Activated CD4-positive, alpha-beta memory T cell treated with anti-CD3 and anti-CD28 coated beads, Interleukin-2, amount 10 ng/mL, durations not matched to agents 7 days and 5 days (primary cell): ENCODE measurements around the gene CCDC9B. TPM values are rescaled to one million over a fixed set of nuclear protein-coding genes. Genes with fewer than 3 reads are reported as not detected.

Experiments used
- CTCF ChIA-PET: fragments of 350-600 bp; sonication (Branson Sonifier 250); formaldehyde crosslinking; loops from one replicate; lab custom pipeline; 2021; ENCODE audit warnings: antibody characterized with exemption, inconsistent platforms; lab: Charles Lee
- POLR2A ChIA-PET: fragments of 350-600 bp; sonication (Branson Sonifier 250); formaldehyde crosslinking; loops from one replicate; lab custom pipeline; 2021; ENCODE audit warnings: antibody characterized with exemption; lab: Charles Lee
- DNase-seq: peaks from one replicate; pipeline ENCODE4 v3.0.0-alpha.2; 2020
- H3K27ac Mint-ChIP-seq: one replicate; pipeline ENCODE4 v1.8.0; 2021; ENCODE audit warnings: mild to moderate bottlenecking, mixed read lengths
- H3K27me3 Mint-ChIP-seq: one replicate; pipeline ENCODE4 v1.8.0; 2021; ENCODE audit warnings: mixed read lengths
- H3K36me3 Mint-ChIP-seq: one replicate; pipeline ENCODE4 v1.8.0; 2021; ENCODE audit warnings: low read depth, mixed read lengths
- H3K4me1 Mint-ChIP-seq: one replicate; pipeline ENCODE4 v1.8.0; 2021; ENCODE audit warnings: mixed read lengths
- H3K4me3 Mint-ChIP-seq: one replicate; pipeline ENCODE4 v1.8.0; 2021; ENCODE audit warnings: mild to moderate bottlenecking, mixed read lengths
- H3K9me3 Mint-ChIP-seq: one replicate; pipeline ENCODE4 v1.8.0; 2021; ENCODE audit warnings: mixed read lengths
- total RNA-seq, 2 experiments: library from RNA; stranded (reverse); gene quantifications; one replicate each; pipeline ENCODE4 v1.2.3, GENCODE V29; 2021

CCDC9B gene
- total RNA-seq, 2 experiments from 2014 or later, result 2.0 to 2.6 TPM

DNA sequence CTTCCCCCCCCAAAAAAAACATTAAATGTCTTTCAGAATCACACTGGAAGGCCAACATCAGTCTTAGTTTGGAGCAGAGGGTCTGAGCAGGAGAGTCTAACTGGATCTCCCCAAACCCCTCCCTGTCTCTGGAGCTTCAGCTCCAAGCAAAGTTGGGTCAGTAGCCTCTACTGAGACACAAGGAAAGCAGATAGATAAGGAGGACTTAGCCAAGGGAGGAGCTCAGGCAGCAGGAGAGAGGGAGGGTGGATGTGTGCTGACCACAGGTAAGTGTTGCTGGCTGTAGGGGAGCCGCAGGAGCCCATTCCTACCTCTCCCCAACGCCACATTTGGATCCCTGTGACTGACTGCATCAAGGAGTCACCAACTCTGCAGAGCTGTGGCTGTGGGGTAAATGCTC lies 40.0 kb downstream of the CCDC9B start:
- no peak overlapping the region for H3K4me3 Mint-ChIP-seq
- DNase-seq, result no peak
- peaks cover 14% of the 10 kb centered on the region for H3K4me1 Mint-ChIP-seq
- H3K9me3 Mint-ChIP-seq, result no peaks in the 10 kb centered on the region
- H3K27ac Mint-ChIP-seq, result no peak overlapping the region
- H3K27me3 Mint-ChIP-seq, result no peaks in the 10 kb centered on the region
- CTCF ChIA-PET, result interaction anchor here (1.0 to 1.6 kb wide), 4 partner anchors 10 to 26 kb away, joined by 3 to 4 read pairs (median 4); no protein-coding TSS in a partner anchor
- H3K36me3 Mint-ChIP-seq, result peaks cover 74% of the 10 kb centered on the region
- POLR2A ChIA-PET, result interaction anchor here (0.9 kb wide), 1 partner anchor 8 kb away, joined by 3 read pairs; no protein-coding TSS in a partner anchor

DNA sequence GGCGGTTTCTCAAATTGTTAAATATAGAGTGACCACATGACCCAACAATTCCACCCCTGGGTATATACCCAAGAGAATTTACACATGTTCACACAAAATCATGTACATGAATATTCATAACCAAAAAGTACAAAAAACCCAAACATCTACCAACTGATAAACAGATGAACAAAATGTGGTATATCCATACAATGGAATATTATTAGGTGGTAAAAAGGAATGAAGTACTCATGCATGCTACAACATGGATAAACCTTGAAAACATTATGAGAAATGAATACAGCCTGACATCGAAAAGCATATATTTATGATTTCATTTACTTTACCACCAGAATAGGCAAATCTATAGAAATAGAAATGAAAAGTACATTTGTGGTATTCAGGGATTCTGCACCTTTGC lies 40.4 kb downstream of the CCDC9B start:
- ChIA-PET POLR2A (no interaction called here), CTCF (interaction anchor here (1.5 kb wide), 1 partner anchor 21 kb away, joined by 4 read pairs; no protein-coding TSS in a partner anchor)

DNA sequence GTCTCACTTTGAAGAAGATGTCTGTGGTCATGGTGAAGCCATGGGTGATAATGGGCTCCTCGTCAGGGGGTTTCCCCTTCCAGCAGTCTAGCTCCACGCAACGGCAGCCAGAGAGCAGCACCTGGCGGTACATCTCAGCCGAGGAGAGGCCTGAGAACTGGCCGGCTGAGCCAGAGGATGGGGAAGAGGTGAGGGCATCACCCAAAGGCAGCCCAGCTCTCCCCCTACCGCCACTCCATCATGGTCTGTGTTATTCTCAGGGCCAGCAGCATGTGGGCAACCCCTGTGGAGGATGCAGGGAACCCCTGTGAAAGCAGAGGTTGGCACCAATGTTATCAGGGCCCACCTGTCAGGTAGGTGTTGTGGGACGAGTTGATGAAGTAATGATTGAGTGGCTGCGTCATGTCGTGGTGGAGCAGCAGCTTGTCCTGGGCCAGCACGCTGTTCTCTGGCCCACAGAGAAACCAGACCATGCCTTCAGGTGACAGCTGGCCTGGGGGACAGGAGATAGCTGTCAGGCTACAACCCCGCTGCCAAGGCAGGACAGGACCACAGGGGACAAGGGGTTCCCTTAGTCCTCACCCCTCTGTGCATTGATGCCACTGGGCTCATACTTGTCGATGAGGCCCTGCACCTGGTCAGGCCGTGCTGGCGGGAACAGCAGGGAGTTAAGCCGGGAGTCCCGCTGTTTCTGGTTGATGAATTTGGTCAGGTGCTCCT lies 42.4 kb downstream of the CCDC9B start:
- Mint-ChIP-seq H3K9me3 (no peaks in the 10 kb centered on the region), H3K27ac (no peak overlapping the region), H3K36me3 (peaks cover 62% of the 10 kb centered on the region), H3K27me3 (no peaks in the 10 kb centered on the region), H3K4me3 (no peak overlapping the region), H3K4me1 (no peaks in the 10 kb centered on the region)
- ChIA-PET POLR2A (interaction anchor here (1.0 kb wide), 1 partner anchor 10 kb away, joined by 3 read pairs; no protein-coding TSS in a partner anchor), CTCF (no interaction called here)
- no peak for DNase-seq

More for the DNA sequence above, 40.4 kb downstream of the CCDC9B start:
- Mint-ChIP-seq H3K4me3 (no peak overlapping the region), H3K4me1 (peaks cover 10% of the 10 kb centered on the region), H3K27ac (no peak overlapping the region), H3K27me3 (no peaks in the 10 kb centered on the region), H3K36me3 (peaks cover 74% of the 10 kb centered on the region), H3K9me3 (no peaks in the 10 kb centered on the region)
- DNase-seq, result no peak

DNA sequence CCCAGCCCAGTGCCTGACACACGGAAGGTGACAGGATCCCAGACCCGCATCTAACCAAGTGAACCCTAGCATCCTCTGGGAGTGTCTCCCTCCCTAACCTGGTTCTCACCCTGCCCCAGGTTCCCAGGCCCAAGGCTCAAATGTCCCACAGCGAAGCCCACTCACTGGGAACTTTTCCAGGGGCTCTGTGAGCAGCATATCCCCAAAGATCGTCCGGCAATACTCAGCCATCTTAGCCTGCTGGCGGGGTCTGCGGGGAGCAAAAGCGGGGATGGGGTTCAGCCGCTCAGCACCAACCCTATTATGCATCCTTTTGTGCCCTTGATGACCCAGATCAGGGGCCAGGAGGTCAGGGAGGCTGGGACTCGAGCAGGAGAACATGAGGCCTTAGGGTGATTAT lies 43.4 kb downstream of the CCDC9B start:
- no peak overlapping the region for H3K4me3 Mint-ChIP-seq
- CTCF ChIA-PET, result no interaction called here
- H3K27me3 Mint-ChIP-seq, result no peaks in the 10 kb centered on the region
- no peak overlapping the region for H3K27ac Mint-ChIP-seq
- no peaks in the 10 kb centered on the region for H3K4me1 Mint-ChIP-seq
- POLR2A ChIA-PET, result no interaction called here
- H3K36me3 Mint-ChIP-seq, result peaks cover 53% of the 10 kb centered on the region
- no peak for DNase-seq
- H3K9me3 Mint-ChIP-seq, result no peaks in the 10 kb centered on the region

DNA sequence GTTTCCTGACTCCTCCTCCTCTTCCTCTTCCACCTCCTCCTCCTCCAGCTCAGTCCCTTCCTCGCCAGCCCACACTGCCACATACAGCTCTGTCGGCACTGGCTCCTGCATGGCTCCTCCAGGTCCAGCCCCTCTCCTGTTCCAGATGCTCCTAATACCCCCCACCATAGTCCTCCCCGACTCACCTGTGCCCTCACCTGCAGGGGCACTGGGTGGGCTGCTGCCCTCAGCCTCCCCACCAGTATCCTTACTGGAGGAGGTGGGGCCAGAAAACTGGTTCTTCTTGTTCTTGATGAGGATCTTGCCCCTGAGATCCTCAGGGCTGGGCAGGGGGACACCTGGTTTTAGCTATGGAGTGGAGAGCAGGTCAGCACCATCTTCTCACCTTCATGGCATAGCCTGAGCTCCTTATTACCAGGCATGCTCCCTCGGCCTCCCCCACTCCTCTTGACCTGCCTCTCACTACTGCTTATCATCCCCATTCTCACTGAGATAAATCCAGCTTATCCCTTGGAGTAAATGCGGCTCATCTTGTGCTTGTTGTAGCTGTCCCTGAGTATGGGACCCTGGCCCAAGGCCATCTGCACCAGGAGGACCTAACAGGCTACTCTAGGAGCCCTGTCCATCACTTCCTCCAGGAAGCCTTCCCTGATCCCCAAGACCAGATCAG lies 44.0 kb downstream of the CCDC9B start:
- no peak for DNase-seq
- H3K4me3 Mint-ChIP-seq, result no peak overlapping the region
- ChIA-PET POLR2A (no interaction called here), CTCF (interaction anchor here (1.1 kb wide), 1 partner anchor 18 kb away, joined by 3 read pairs; no protein-coding TSS in a partner anchor)
- no peaks in the 10 kb centered on the region for H3K9me3 Mint-ChIP-seq
- no peaks in the 10 kb centered on the region for H3K4me1 Mint-ChIP-seq
- H3K27me3 Mint-ChIP-seq, result no peaks in the 10 kb centered on the region
- H3K36me3 Mint-ChIP-seq, result peaks cover 48% of the 10 kb centered on the region
- H3K27ac Mint-ChIP-seq, result no peak overlapping the region

DNA sequence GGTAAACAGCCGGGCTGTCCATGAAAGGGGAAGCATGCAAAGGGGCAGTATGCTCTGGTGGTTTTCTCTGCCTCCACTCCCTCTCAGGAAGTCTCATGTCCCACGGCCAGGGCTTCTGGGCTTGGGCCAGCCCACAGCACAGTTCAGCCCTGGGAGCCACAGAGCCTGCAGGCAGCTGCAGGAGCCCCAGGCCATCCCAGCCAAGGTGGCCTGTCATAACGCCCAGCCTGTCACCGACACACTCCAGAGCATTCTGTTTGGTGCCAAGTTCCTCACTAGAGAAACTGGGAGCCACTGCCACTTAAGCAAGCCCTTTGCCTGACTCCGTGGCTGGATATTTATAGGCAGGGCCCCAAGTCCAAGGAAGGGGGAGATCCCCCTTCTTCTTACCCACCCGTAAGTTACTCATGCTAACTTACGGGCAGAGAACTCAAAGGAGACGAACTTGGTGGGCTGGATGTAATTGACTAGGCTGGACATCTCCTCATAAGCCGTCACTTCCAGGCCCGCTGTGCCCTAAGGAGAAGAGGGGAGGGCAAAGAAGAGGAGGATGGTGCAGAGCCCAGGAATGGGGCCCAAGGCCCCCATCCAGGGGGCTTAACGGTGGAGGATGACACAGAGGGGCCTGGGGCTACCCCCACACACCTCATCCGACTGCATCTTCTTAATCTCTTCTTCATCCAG lies 44.7 kb downstream of the CCDC9B start:
- no peak overlapping the region for H3K27ac Mint-ChIP-seq
- POLR2A ChIA-PET, result no interaction called here
- CTCF ChIA-PET, result interaction anchor here (1.0 to 1.1 kb wide), 2 partner anchors 17 to 21 kb away, joined by 3 read pairs; no protein-coding TSS in a partner anchor

DNA sequence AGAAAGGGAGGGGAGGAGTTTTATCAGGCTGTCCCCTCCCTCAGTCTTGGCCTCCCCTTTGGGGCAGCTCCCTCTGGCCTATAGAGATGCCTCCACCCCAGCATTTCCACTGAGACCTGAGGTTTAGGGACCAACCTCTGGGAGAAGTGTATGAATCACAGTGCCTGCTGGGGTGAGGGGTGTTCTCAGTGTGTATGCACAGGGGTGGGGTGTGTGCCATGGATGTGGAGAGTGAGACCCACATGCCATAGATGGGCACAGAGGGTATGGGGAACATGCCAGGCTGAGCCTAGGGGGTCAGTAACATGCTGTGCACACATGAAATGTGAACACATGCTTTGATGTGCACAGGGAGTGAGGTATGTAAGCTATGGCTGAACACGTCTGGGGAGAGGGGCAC lies 45.4 kb downstream of the CCDC9B start:
- no peak overlapping the region for H3K4me3 Mint-ChIP-seq
- POLR2A ChIA-PET, result interaction anchor here (1.2 kb wide), 1 partner anchor 13 kb away, joined by 6 read pairs; the partner anchor contains the start of gene PLCB2
- H3K4me1 Mint-ChIP-seq, result no peaks in the 10 kb centered on the region
- no peak overlapping the region for H3K27ac Mint-ChIP-seq
- DNase-seq, result no peak
- H3K9me3 Mint-ChIP-seq, result no peaks in the 10 kb centered on the region
- H3K27me3 Mint-ChIP-seq, result no peaks in the 10 kb centered on the region
- peaks cover 38% of the 10 kb centered on the region for H3K36me3 Mint-ChIP-seq
- CTCF ChIA-PET, result interaction anchor here (0.7 to 1.3 kb wide), 4 partner anchors 12 to 42 kb away, joined by 3 read pairs; partner anchors contain the start of gene PLCB2

More for the DNA sequence above, 44.7 kb downstream of the CCDC9B start:
- H3K36me3 Mint-ChIP-seq, result peaks cover 43% of the 10 kb centered on the region
- H3K4me3 Mint-ChIP-seq, result no peak overlapping the region
- H3K9me3 Mint-ChIP-seq, result no peaks in the 10 kb centered on the region
- H3K4me1 Mint-ChIP-seq, result no peaks in the 10 kb centered on the region
- no peak for DNase-seq
- no peaks in the 10 kb centered on the region for H3K27me3 Mint-ChIP-seq

DNA sequence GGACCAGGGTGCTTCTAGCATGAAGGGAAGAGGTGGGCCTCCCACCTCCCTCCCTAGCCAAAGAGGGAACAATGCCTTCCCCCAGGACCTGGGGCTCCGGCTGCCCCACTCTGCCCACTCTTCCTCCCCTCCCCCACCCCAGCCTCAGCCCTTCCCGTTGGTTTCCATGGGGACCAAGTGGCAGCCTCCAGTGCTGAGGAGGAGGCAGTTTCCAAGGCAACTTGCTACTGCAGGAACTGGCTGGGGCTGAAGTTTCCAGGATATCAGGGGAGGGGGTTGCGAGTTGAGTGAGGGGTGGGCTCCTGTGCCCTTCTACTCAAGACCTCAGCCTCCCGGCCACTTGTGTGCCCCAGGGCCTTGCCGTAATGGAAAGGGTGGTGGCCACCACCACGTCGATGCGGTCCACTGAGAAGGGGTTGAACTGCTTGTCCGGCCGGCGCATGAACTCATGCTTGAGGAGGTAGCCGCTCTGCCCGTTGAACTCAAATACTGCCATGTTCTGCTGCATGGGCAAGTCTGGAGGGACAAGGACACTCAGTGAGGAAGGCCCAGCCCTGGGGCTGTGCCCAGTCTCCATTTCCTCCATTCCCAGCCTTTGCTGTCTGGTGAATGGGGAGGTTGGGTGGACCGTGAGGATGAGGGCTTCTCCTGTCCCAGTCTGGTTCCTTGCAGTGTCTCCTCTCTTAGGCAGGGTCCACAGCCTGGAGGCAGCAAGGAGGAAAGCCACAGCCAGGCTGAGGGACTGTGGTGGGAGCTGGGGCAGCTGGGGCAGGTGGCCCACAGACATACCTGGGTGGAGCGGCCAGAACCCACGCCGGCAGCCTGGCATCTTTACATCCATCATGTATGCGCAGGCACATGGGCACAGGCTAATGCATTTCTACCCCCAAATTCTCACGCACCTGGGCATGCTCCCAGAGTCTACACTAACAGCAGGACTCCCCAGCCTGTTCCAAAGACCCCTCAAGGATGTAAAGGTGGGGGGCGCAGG lies 46.5 kb downstream of the CCDC9B start:
- peaks cover 36% of the 10 kb centered on the region for H3K36me3 Mint-ChIP-seq
- CTCF ChIA-PET, result interaction anchor here (0.9 to 1.3 kb wide), 7 partner anchors 13 to 44 kb away, joined by 3 read pairs; partner anchors contain the start of gene PLCB2
- POLR2A ChIA-PET, result interaction anchor here (1.2 to 1.4 kb wide), 3 partner anchors 9 to 14 kb away, joined by 3 to 6 read pairs (median 3); partner anchors contain the start of gene PLCB2

DNA sequence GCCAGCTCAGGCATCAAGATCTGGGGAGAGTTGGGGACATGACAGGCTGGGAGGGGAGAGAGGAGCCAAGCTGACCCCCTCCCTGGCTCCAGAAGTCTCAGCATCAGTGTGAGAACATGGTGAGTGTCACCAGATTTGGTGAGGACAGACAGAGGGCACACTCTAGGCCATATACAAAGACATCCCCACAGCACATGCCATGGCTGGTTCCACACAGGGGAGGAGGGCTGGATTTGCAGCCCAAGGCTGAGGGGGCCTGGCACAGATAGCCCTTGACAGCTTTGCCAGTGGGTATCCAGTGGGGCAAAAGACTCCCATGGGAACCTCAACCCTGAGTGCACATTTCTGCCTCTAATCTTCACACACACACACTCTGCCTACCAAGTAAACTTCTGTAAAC lies 47.7 kb downstream of the CCDC9B start:
- CTCF ChIA-PET, result interaction anchor here (0.9 to 1.3 kb wide), 6 partner anchors 14 to 45 kb away, joined by 3 to 4 read pairs (median 3); partner anchors contain the start of gene PLCB2
- Mint-ChIP-seq H3K36me3 (peaks cover 30% of the 10 kb centered on the region), H3K27me3 (no peaks in the 10 kb centered on the region), H3K4me3 (no peak overlapping the region), H3K27ac (no peak overlapping the region), H3K9me3 (no peaks in the 10 kb centered on the region), H3K4me1 (no peaks in the 10 kb centered on the region)
- POLR2A ChIA-PET, result interaction anchor here (1.1 to 1.4 kb wide), 4 partner anchors 8 to 15 kb away, joined by 3 read pairs; no protein-coding TSS in a partner anchor
- DNase-seq, result no peak

More for the DNA sequence above, 46.5 kb downstream of the CCDC9B start:
- H3K4me3 Mint-ChIP-seq, result no peak overlapping the region
- no peaks in the 10 kb centered on the region for H3K9me3 Mint-ChIP-seq
- no peaks in the 10 kb centered on the region for H3K27me3 Mint-ChIP-seq
- no peaks in the 10 kb centered on the region for H3K4me1 Mint-ChIP-seq
- H3K27ac Mint-ChIP-seq, result no peak overlapping the region
- DNase-seq, result no peak

DNA sequence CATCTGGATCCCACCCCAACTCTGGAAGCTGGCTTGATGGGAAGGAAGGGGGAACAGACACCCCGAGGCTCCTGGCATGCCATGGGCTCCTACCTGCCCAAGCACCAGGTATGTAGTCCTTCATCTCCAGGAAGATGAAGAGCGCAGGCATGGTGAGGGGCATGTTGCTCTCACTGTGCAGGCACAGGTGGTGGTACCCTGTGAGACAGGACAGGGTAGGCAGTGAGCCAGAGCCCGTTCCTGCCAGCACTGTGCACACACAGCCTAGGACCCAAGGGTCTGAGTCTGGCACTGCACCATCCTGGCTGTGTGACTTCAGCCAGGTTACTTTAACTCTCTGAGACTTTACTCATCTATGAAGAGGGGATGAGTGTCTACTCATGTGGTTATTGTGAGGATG lies 48.5 kb downstream of the CCDC9B start:
- CTCF ChIA-PET, result no interaction called here
- no peaks in the 10 kb centered on the region for H3K9me3 Mint-ChIP-seq
- no peaks in the 10 kb centered on the region for H3K4me1 Mint-ChIP-seq
- no peaks in the 10 kb centered on the region for H3K27me3 Mint-ChIP-seq
- peaks cover 23% of the 10 kb centered on the region for H3K36me3 Mint-ChIP-seq
- no peak for DNase-seq
- H3K4me3 Mint-ChIP-seq, result no peak overlapping the region
- no peak overlapping the region for H3K27ac Mint-ChIP-seq
- POLR2A ChIA-PET, result interaction anchor here (1.3 to 4.1 kb wide), 4 partner anchors 9 to 16 kb away, joined by 3 to 28 read pairs (median 3); partner anchors contain the start of gene PLCB2

DNA sequence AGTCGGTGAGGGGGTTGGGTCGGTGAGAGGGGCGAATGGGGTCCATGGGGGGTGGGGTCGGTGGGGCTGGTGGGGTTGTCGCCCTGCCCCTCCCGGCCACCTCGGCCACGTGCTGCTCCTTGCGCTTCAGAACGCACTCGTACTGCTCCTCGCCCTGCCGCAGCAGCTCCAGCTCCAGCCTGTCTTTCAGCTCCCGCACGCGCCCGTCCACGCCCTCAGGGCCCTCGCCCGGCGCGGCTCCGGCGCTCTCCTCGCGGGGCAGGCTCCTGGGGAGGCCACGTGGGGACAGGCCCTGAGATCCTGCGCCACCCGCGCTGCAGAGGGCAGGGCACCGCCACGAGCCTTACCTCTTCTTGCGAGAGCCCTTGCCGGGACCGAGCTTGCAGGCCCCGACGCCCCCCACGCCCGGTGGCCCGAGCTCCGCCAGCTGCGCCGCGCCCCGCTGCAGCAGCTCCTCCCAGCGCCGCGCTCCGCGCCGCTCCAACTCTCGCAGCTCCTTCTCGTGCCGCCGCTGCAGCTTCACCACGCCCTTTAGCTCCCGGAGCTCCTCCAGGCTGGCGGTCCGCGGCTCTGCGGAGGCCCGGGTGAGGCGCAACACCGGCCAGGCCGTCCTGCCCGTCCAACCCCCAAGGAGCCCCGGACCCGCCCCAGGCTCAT lies 49.7 kb downstream of the CCDC9B start:
- Mint-ChIP-seq H3K27ac (no peak overlapping the region), H3K36me3 (peaks cover 15% of the 10 kb centered on the region), H3K27me3 (no peaks in the 10 kb centered on the region), H3K4me3 (no peak overlapping the region), H3K4me1 (no peaks in the 10 kb centered on the region), H3K9me3 (no peaks in the 10 kb centered on the region)
- DNase-seq, result no peak
- ChIA-PET POLR2A (interaction anchor here (1.3 to 4.1 kb wide), 2 partner anchors 7 to 17 kb away, joined by 3 to 28 read pairs; partner anchors contain the start of gene PLCB2), CTCF (interaction anchor here (2.5 to 7.0 kb wide), 2 partner anchors 12 to 18 kb away, joined by 13 to 52 read pairs; partner anchors contain the start of gene PLCB2)
